SK-N-SH treated with all-trans-retinoic acid at 6 μM for 48 hours (cell line): Measurements from ENCODE around the gene ARFGEF3.

ENCODE experiments used
- ARNTL ChIP-seq: fragments of 450-650 bp; formaldehyde crosslinking; IDR thresholded peaks from 2 replicates; pipeline ENCODE4 v1.5.0; 2020; ENCODE audit warnings: low read depth, mild to moderate bottlenecking, moderate library complexity, borderline replicate concordance
- CSRNP3 ChIP-seq: fragments of 250-450 bp; sonication (Bioruptor Pico); IDR thresholded peaks from 2 replicates; pipeline ENCODE4 v1.5.1; 2021; ENCODE audit warnings: mild to moderate bottlenecking, moderate library complexity
- PATZ1 ChIP-seq: fragments of 250-450 bp; sonication (Bioruptor Pico); IDR thresholded peaks from 2 replicates; pipeline ENCODE4 v1.8.0; 2020; ENCODE audit warnings: mild to moderate bottlenecking, moderate library complexity, borderline replicate concordance
- PPARA ChIP-seq: fragments of 250-450 bp; sonication (Bioruptor Pico); IDR thresholded peaks from 2 replicates; pipeline ENCODE4 v1.5.0; 2020; ENCODE audit warnings: mild to moderate bottlenecking, borderline replicate concordance
- RARB ChIP-seq: fragments of 250-450 bp; sonication (Bioruptor Pico); IDR thresholded peaks from 2 replicates; pipeline ENCODE4 v1.8.0; 2021; ENCODE audit warnings: mild to moderate bottlenecking, moderate library complexity
- SNAI2 ChIP-seq: fragments of 250-450 bp; sonication (Bioruptor Pico); IDR thresholded peaks from 2 replicates; pipeline ENCODE4 v1.5.0; 2020; ENCODE audit warnings: mild to moderate bottlenecking, moderate library complexity
- TOX ChIP-seq: fragments of 250-450 bp; sonication (Bioruptor Pico); IDR thresholded peaks from 2 replicates; pipeline ENCODE4 v1.8.0; 2021; ENCODE audit warnings: mild to moderate bottlenecking, moderate library complexity, borderline replicate concordance
- ZFP3 ChIP-seq: fragments of 250-450 bp; sonication (Bioruptor Pico); IDR thresholded peaks from 2 replicates; pipeline ENCODE4 v1.5.0; 2020; ENCODE audit warnings: mild to moderate bottlenecking, moderate library complexity
- ZFP30 ChIP-seq: fragments of 450-650 bp; formaldehyde crosslinking; IDR thresholded peaks from 2 replicates; pipeline ENCODE4 v1.5.0; 2022; ENCODE audit warnings: mild to moderate bottlenecking, moderate library complexity
- ZNF70 ChIP-seq: fragments of 450-650 bp; formaldehyde crosslinking; IDR thresholded peaks from 2 replicates; pipeline ENCODE4 v1.5.0; 2020; ENCODE audit warnings: mild to moderate bottlenecking, moderate library complexity
- ZNF8 ChIP-seq: fragments of 450-650 bp; formaldehyde crosslinking; IDR thresholded peaks from 2 replicates; pipeline ENCODE4 v1.5.0; 2020; ENCODE audit warnings: mild to moderate bottlenecking, moderate library complexity
- TF ChIP-seq, protein P1 (sequence below): fragments of 250-450 bp; sonication (Bioruptor Pico); IDR thresholded peaks from 2 replicates; pipeline ENCODE4 v1.5.1; 2020; ENCODE audit warnings: low read depth, mild to moderate bottlenecking, moderate library complexity

- TF ChIP-seq RARB (CRISPR knock-in tag) (no peak), ARNTL (CRISPR knock-in tag) (no peak), ZNF70 (CRISPR knock-in tag) (no peak), PPARA (CRISPR knock-in tag) (no peak), ZFP3 (CRISPR knock-in tag) (no peak), ZFP30 (CRISPR knock-in tag) (no peak), CSRNP3 (no peak), TOX (CRISPR knock-in tag) (no peak), ZNF8 (CRISPR knock-in tag) (no peak), PATZ1 (CRISPR knock-in tag) (no peak), SNAI2 (no peak)
- TF ChIP-seq, protein P1, sequence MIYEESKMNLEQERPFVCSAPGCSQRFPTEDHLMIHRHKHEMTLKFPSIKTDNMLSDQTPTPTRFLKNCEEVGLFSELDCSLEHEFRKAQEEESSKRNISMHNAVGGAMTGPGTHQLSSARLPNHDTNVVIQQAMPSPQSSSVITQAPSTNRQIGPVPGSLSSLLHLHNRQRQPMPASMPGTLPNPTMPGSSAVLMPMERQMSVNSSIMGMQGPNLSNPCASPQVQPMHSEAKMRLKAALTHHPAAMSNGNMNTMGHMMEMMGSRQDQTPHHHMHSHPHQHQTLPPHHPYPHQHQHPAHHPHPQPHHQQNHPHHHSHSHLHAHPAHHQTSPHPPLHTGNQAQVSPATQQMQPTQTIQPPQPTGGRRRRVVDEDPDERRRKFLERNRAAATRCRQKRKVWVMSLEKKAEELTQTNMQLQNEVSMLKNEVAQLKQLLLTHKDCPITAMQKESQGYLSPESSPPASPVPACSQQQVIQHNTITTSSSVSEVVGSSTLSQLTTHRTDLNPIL (CRISPR knock-in tag), result no peak
These were observed 216.7 kb downstream of the ARFGEF3 start for GRCh38 chr6:138378463-138378862.
